Measurements from ENCODE around the gene AADACL4. TPM values are rescaled to one million over a fixed set of nuclear protein-coding genes. Genes with fewer than 3 reads are reported as not detected.

The AADACL4 gene
- total RNA-seq, 2 donors from 2014 or later: not detected

GRCh38 chr1:12601700-12602658 lies 41.9 kb upstream of the AADACL4 start:
- Histone ChIP-seq H3K27me3 (no peaks in the 10 kb centered on the region), H3K9me3 (no peaks in the 10 kb centered on the region), H3K36me3 (no peaks in the 10 kb centered on the region), H3K27ac (peak overlapping the region; percentile 65 to 68), H3K4me1 (peaks cover 0 to 85% of the 10 kb centered on the region in 2 donors), H3K4me3 (no peak overlapping the region)
- no peak for DNase-seq (ENCODE audit: low spot score)
- TF ChIP-seq, protein P1, sequence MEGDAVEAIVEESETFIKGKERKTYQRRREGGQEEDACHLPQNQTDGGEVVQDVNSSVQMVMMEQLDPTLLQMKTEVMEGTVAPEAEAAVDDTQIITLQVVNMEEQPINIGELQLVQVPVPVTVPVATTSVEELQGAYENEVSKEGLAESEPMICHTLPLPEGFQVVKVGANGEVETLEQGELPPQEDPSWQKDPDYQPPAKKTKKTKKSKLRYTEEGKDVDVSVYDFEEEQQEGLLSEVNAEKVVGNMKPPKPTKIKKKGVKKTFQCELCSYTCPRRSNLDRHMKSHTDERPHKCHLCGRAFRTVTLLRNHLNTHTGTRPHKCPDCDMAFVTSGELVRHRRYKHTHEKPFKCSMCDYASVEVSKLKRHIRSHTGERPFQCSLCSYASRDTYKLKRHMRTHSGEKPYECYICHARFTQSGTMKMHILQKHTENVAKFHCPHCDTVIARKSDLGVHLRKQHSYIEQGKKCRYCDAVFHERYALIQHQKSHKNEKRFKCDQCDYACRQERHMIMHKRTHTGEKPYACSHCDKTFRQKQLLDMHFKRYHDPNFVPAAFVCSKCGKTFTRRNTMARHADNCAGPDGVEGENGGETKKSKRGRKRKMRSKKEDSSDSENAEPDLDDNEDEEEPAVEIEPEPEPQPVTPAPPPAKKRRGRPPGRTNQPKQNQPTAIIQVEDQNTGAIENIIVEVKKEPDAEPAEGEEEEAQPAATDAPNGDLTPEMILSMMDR (IDR thresholded peaks at IDR 0.05): no peak

DNA sequence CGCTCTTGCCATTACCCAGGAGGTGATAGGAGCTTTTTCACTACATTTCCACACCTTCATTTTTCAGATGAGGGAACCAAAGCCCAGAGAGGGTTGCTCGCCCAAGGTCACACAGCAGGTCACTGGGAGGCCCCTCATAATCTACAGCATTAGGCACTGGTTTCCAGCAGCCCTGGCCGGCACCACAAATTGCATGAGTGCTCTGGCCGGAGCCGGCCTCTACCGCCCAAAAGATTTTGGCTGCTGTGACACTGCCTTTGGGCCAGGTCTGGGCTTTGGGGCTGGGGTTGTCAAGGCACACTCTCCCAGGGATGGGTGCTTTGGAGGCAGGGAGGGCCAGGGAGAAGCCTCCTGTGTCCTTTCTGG lies 41.2 kb upstream of the AADACL4 start:
- H3K27ac ChIP-seq: peak overlapping the region; percentile 65 to 68
- DNase-seq (ENCODE audit: low spot score): no peak
- no peaks in the 10 kb centered on the region for H3K27me3 ChIP-seq
- H3K4me3 ChIP-seq: no peak overlapping the region
- H3K4me1 ChIP-seq: peaks cover 0 to 78% of the 10 kb centered on the region in 2 donors
- TF ChIP-seq, protein P1 (IDR thresholded peaks at IDR 0.05): no peak
- no peaks in the 10 kb centered on the region for H3K9me3 ChIP-seq
- no peaks in the 10 kb centered on the region for H3K36me3 ChIP-seq

- H3K27me3 ChIP-seq: no peaks in the 10 kb centered on the region
- no peaks in the 10 kb centered on the region for H3K36me3 ChIP-seq
- TF ChIP-seq, protein P1 (IDR thresholded peaks at IDR 0.05): no peak
- DNase-seq (ENCODE audit: low spot score): no peak
- no peak overlapping the region for H3K4me3 ChIP-seq
- H3K9me3 ChIP-seq: no peaks in the 10 kb centered on the region
- peak overlapping the region; percentile 65 to 68 for H3K27ac ChIP-seq
- H3K4me1 ChIP-seq: peaks cover 0 to 72% of the 10 kb centered on the region in 2 donors
Measured at GRCh38 chr1:12603224-12603623, 40.7 kb upstream of the AADACL4 start.

GRCh38 chr1:12604114-12604874 lies 39.6 kb upstream of the AADACL4 start:
- Histone ChIP-seq H3K27me3 (no peaks in the 10 kb centered on the region), H3K4me1 (peaks cover 0 to 62% of the 10 kb centered on the region in 2 donors), H3K36me3 (no peaks in the 10 kb centered on the region), H3K27ac (peak overlapping the region; percentile 65 to 68), H3K4me3 (no peak overlapping the region), H3K9me3 (no peaks in the 10 kb centered on the region)
- DNase-seq (ENCODE audit: low spot score): peak; percentile 86
- TF ChIP-seq, protein P1 (IDR thresholded peaks at IDR 0.05): no peak

DNA sequence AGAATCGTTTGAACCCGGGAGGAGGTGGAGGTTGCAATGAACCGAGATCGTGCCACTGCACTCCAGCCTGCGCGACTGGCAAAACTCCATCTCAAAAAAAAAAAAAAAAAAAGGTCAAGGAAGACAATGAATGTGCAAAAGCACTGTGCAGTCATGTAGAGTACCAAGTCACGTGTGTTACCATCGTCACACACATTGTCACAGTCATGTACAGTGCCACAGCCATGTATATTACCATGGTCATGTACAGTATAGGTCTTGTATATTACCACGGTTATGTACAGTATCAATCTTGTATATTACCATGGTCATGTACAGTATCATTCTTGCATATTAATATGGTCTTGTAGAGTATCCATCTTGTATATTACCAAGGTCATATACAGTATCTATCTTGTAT lies 38.9 kb upstream of the AADACL4 start:
- DNase-seq (ENCODE audit: low spot score): no peak
- Histone ChIP-seq H3K9me3 (no peaks in the 10 kb centered on the region), H3K36me3 (no peaks in the 10 kb centered on the region), H3K4me1 (peaks cover 0 to 60% of the 10 kb centered on the region in 2 donors), H3K27me3 (no peaks in the 10 kb centered on the region), H3K27ac (peak overlapping the region; percentile 65 to 68), H3K4me3 (no peak overlapping the region)
- TF ChIP-seq, protein P1 (IDR thresholded peaks at IDR 0.05): no peak
